ENCODE results near the gene RSPH6A.

The RSPH6A gene

GRCh38 chr19:45779231-45780145 lies 35.6 kb downstream of the RSPH6A start:
- DNase-seq = peak; percentile 91

GRCh38 chr19:45778010-45778661 lies 37.0 kb downstream of the RSPH6A start:
- DNase-seq = no peak

- DNase-seq = no peak
Observed at GRCh38 chr19:45777395-45777961, 37.6 kb downstream of the RSPH6A start.

GRCh38 chr19:45774765-45775164 lies 40.3 kb downstream of the RSPH6A start:
- no peak for DNase-seq

- no peak for DNase-seq
Observed at GRCh38 chr19:45773384-45773783, 41.7 kb downstream of the RSPH6A start.

- DNase-seq = no peak
Observed at GRCh38 chr19:45772912-45773311, 42.2 kb downstream of the RSPH6A start.

GRCh38 chr19:45772130-45772840 lies 42.8 kb downstream of the RSPH6A start:
- DNase-seq = no peak

- no peak for DNase-seq
Observed at GRCh38 chr19:45771311-45771933, 43.7 kb downstream of the RSPH6A start.

- peak; percentile 95 for DNase-seq
Observed at GRCh38 chr19:45770192-45771101, 44.7 kb downstream of the RSPH6A start.

GRCh38 chr19:45769821-45770191 lies 45.3 kb downstream of the RSPH6A start:
- no peak for DNase-seq

- DNase-seq = peak; percentile 80
Observed at GRCh38 chr19:45768984-45769782, 45.9 kb downstream of the RSPH6A start, which contains the start of gene SIX5. Gene SIX5, minus strand, starts transcription at chr19:45769252. Its CDS starts 408 bp downstream, at chr19:45768844.

- DNase-seq = no peak
Observed at GRCh38 chr19:45768655-45768983, 46.5 kb downstream of the RSPH6A start.

GRCh38 chr19:45767881-45768654 lies 47.0 kb downstream of the RSPH6A start:
- no peak for DNase-seq

- peak; percentile 9 for DNase-seq
Observed at GRCh38 chr19:45767410-45767880, 47.7 kb downstream of the RSPH6A start.

- no peak for DNase-seq
Observed at GRCh38 chr19:45766869-45767346, 48.2 kb downstream of the RSPH6A start.

- DNase-seq = no peak
Observed at GRCh38 chr19:45766296-45766868, 48.7 kb downstream of the RSPH6A start.

- DNase-seq = no peak
Observed at GRCh38 chr19:45765702-45766295, 49.3 kb downstream of the RSPH6A start.

- no peak for DNase-seq
Observed at GRCh38 chr19:45764945-45765701, 50.0 kb downstream of the RSPH6A start.

All from NCI-H2029 treated with DMSO at 0.1 percent for 48 hours (cell line).